HG03139 (cell line): ENCODE measurements around the gene SUGCT.

Source experiments
- ATAC-seq: cut with Tn5 transposase; IDR thresholded peaks from one replicate; pipeline ENCODE4 v1.9.1; 2021; ENCODE audit not compliant: unreplicated experiment

The SUGCT gene

DNA sequence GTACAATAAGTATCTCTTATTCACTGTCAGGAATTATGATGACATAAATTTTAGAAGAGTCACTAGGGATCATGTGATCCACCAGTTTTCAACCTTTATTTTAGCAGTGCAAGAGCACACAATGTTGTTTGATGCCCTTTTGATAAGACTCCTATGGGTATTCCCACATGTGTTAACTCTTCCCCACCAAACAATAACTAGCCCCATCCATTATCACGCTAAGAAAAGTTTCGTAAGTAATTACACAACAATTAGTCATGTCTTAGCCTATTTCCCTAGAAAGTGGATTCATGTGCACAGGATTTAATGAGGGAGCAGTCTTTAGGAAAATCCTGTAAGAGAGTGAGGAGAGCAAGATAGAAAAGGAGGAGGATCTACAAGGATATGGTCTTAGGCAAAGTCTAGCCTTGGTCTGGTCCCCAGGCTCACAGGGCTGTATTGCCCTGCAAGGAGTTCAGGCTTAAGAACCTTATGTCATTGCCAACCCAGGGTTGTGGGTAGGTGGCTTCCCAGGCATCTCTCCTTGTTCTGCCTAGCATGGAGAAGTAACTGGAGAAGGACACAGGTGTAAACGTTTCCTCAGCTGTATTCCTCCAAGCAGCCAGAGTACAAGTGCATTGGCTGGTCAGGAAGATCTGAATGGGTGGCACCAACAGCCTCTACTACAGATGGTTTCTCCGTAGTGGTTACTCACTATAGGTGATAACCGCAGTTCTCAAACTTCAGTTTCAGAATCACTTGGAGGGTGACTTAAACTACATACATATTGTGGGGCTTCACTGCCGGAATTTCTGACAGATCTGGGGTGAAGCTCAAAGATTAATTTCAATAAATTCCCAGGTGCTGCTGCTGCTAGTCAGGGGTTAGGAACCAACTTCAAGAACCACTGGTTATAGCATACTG lies 574.5 kb downstream of the SUGCT start:
- ATAC-seq: no peak

DNA sequence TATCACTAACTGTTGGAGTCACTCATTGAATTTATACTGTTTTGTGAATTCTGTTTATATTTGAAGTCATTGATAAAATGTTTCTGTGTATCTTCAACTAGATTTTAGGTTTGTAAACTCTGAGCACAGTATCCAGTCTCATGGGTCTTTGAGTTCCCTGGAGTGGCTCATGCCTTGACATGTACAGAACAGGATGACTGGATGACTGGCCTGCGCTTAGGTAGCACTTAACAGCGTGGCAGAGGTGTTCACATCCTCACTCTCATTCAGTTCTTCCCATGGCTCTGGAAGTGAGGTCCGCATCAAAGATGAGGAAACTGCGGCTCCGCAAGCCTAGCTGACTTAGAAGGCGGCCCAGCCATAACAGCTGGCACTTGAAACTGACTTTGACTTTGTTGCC lies 576.9 kb downstream of the SUGCT start:
- ATAC-seq: no peak

DNA sequence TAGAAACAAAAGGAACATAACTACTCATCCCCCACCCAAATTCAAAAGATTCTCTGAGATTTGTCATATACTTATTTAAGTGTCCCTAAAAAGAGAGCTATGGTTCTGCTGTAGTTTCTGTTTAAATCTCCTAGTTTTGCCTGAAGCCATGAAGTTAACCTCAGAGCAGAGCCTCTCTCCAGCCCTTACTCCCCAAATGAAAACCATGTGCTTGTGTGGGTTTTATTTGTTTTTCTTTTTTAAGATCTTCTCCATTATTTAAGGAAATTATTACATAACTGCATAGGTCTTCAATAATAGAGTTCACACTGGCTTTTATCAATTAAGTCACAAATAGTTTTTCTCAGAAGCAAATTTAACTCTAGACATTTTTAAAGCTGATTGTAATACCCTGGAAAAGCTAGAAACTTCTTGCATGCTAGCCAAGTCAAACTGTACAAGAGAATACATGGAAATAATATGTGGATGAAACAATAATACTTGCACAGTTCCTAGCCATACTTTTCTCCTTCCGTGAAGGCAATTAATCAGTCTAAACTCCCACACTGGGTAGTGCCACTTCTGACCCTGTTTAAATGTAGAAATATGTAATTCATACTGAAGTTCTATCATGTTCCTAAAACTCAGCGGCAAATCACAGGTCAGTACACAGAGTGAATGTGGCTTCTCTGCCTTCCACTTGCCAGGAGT lies 579.7 kb downstream of the SUGCT start:
- ATAC-seq: no peak

DNA sequence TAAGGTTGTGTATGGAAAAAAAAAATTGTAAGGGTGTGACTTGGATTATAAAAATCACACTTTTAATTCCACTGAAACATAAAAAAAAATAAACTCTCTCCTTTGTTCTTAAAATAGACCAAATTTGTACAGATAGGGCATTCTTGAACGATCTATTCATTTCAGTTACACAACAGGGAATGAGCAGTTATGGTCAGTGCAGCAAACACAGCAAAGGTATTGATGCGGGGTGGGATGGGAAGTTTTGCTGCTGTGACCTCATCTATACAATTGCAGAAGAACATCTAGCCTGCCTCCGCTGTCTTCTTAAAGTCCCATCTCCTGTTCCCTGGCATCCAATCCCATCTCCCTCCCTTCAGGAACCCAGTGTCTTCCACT lies 580.2 kb downstream of the SUGCT start:
- no peak for ATAC-seq

DNA sequence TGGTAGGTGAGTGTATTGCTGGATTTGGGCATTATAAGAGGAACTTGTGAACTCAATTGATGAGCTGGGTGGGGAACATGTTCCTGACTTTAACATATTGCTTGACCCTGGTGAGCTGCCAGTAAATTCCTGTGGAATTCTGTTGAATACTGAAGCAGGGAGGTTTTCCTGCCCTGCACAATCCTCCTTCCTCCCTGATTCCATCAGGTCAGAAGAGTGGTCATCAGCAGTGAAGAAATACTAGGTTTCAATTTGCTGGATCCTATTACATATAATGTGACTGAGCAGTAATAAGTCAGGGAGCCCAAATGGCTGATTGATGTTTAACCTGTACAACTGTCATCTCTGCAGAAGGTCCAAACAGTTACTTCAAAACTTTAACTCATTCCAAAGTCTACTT lies 581.2 kb downstream of the SUGCT start:
- ATAC-seq: no peak

DNA sequence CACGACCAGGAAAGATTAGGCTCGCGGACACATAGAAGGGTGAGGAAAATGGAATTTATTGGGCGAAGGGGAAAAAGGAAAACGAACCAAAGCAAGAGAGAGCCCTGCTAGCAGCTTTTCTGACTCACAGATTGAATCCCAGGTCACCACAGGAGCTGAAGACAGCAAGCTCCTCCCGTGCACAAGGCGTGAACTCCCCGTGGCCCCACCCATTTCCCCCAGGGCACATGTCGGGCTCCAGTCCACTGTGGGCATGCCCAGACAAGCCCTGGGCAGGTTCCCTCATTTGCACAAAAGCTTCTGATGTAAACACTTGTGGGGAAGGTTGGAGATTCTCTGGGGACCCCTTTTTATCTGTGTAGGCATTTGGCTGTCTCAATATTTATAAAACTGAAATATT lies 582.4 kb downstream of the SUGCT start:
- no peak for ATAC-seq

DNA sequence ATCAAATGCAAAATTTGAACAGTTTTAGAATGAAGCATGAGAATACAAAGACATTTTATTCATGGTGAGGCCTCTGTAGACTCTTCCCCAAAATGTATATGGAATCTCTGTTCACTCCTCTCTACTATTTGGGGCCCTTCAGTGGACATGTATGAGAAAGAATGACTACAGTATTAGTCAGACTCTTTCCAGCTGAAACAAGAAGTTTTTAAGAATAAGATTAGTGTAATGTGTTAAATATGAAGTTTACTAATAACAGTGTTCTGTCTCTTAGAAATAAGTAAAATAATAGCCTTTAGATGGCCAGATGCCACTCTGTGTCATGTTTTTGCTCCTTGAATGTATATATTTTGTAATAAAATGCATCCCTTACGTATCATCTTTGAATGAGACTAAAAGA lies 585.6 kb downstream of the SUGCT start:
- ATAC-seq: no peak

DNA sequence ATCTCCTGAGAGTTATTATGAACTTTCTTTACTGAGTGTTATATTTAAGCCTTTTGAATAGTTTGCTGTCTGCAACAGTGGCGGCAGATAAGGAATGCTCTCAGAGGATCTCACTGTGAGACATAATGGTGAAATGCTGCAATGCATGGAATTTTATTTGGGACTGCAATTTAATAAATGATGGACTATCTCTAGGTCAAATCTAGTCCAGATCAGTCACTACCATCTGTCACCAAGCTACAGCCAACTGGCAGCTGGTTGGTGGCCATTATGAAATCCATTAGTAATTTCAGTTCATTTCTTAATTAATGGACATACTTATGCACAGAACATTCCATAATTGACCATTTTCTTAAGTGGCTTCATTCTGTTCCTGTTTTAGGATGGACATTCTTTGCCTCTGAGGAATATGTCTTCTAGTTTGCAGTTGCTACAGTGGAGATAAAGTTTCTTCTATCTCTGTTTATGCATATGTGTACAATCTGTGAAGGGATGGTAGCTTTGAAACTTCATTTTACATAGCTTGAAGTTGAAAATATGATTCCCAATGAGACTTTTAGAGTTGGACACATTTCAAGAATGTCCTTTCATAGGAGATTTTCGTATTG lies 586.6 kb downstream of the SUGCT start:
- no peak for ATAC-seq

DNA sequence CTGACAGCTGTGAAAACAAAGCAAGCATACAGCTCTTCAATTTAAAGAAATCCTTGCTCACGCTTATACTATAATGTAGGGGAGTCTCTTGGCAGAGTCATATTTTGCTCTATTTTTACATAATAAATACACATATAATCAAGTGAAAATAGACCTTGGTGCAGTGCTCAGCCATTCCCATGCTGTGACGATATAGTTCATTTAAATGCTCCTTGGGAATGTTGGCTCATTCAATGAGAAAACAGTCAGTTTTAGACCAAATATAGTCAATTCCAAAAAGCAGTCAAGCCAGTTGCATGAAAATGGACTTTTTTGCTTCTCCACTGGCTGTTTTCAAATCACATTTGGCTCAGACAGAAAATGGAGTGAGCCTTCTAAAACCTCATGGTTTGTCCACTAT lies 587.4 kb downstream of the SUGCT start:
- no peak for ATAC-seq

DNA sequence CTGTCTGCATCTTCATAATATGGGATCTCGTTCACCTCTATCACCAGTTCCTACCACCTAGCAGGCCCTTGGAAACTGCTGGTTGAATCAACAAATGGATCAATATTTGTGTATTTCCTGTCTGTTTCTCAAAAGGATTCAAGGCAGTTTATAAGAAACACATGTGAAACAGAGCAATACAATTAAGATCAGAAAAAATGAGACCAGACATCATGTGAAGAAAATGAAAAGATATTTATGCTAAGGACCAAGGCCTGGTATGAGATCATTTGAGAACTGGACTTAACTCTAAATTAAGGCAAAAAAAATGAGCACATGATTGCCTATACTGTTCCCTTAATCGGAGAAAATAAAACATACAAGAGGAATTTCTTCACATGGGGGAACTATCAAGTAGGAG lies 589.0 kb downstream of the SUGCT start:
- ATAC-seq: no peak

DNA sequence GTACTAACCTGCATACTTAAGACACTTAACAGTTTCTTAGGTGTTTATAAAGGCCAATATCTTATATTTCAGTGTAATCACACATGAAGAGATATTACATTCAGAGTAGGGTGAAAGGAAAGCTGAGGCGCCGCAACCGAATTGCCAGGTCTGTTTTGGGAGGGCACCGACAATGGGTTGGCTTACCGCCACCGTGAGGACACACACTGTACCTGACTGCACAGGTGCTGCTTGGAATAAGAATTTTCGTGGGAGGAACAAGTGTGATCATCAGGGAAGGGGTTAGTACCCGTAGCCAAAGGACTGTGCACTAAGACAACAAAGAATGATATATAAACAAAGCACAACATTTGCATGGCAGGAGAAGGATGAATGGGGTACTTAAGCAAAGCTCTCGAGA lies 591.8 kb downstream of the SUGCT start:
- ATAC-seq: no peak

DNA sequence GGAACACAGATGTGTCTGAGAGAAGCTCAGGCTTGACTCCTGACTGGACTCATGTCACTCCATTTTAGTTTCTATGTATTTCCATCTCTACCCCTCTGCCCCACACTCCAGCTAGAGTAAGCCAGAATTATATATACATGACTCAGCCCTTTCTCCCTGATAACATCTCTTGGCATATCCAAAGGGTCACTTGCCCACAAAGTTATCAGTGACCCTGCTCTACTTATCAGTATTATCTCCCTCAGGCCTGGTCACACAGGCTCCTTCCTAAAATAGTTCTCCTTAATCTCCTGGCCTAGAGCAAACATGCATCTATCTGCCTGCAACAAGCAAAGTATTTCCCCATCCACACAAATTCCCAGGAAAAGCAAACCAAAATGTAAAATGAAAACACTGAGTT lies 598.3 kb downstream of the SUGCT start:
- ATAC-seq: no peak

DNA sequence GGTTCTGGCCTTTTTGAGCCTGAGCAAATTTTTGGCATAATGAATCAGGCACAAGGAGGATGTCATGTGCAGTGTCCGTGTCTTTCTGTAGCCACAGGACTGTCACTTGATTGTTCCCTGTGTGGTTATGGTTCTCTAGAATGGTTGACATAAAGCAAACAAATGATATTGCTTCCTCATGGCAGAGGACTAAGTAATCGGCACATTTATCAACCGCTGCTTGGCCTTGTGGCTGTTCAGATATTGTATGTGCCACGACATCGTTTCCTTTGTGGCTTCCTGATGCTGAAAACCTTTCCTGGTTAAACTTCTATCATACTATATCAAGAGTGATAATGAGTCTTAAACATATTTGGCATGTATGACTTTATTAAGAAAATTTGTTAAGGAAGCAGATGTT lies 598.8 kb downstream of the SUGCT start:
- no peak for ATAC-seq

DNA sequence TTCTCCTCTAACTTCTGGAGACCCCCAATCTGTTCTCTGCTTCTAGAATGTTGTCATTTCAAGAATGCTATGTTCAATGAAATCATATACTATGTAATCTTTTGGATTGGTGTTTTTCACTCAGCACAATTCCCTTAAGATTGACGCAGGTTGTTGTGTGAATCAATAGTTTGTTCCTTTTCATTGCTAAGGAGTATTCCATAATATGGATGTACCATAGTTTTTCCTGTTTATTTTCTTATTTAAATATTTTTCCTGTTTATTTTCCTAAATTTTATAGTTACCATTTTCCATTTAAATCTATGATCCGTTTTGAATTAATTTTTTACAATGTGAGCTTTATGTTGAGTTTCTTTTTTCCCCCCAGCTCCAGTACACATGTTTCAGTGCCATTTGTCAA lies 604.5 kb downstream of the SUGCT start:
- ATAC-seq: no peak

DNA sequence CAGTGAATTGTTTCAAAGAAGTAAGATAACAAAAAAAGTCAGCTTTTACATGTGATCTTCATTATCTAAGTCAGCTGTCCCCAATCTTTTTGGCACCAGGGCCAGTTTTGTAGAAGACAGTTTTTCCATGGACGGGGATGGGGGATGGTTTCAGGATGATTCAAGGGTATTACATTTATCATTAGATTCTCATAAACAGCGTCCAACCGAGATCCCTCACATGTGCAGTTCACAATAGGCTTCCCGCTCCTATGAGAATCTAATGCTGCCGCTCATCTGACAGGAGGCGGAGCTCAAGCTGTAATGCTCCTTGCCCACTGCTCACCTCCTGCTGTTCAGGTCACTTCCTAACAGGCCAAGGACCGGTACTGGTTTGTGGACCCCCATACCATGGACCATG lies 607.5 kb downstream of the SUGCT start:
- no peak for ATAC-seq

DNA sequence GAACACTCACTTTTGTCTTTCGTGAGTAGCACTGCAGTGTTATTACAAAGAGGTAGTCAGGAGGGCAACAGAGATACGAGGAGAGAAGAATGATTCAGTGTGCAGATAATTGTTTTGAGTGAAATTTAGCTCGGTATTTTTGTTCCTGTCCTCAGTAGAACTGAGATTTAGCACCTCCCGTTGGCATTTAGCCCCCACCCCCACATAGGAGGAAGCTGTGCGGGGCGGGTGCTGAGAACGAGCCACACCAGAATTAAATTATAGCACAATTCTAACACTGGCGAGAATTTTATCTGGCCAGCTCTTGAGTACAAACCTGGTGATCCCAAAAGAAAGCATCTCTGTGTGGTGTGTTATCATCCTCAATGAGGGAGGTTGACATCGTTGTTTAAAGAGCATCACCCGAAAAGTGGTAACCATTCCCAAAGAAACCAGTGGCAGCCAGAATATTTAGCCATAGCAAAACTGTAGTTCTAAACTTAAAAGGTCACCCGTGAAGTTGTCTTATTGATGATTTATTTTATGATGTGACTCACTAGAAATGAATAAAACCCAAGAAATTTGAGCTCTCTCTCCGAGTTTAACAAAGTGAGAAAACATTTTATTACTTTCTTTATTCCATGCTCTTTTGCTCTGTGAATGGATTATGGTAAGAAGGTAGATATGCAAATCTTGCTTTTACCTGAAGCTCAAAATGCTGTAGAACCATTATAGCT lies 612.2 kb downstream of the SUGCT start:
- ATAC-seq: no peak

DNA sequence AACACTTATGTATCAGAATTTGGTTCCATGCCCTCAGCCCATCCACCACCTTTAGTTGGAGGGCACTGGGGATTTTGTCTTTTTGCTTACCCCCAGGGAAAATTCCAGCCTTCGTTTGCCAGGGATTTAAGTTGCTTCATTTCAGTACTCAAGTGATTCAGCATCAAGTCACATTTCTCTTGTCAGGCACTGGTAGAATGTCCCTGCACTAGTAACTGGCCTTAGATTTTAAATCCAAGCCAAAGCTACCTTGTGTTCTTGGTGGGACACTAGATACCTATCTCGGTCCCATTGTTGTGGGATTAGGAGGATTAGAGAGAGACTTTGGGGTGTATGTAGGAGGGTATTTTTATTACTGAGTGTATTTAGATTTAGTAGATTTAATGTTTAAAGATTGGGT lies 613.1 kb downstream of the SUGCT start:
- ATAC-seq: no peak

DNA sequence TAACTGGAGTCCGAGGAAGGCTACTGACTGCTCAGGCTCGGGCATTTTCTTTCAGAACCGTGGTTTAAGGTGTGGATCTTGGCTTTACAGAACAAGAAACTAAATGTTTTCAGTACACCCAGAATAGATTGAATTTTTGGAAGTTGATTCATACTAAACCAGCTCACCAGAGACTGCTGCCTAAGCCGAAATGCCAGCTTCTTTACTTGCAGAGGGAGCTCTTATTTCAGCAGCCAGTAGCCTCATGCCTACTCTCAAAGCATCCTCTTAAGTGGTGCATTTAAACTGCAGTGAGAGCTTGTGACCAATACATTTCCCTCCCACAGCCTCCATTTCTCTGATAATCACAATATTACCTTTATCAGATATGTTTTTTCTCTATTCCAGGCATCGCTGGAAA lies 615.1 kb downstream of the SUGCT start:
- ATAC-seq: no peak

DNA sequence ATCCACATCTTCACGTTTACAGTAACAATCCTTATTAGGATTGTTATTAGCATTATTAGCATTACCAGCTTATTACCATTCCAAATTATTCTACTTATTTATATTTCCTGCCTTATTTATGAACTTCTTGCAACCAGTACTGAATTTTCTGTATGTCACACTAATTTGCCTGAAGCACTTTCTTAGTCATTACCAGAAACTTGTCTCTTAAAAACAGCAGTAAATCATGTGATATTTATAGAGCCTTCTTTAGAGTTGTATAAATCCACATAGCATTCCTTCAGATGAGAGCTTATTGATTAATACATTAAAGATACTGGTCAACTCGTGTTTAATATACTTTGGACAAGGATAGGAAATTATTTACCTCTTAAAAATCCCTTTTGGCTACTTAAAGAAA lies 618.6 kb downstream of the SUGCT start:
- ATAC-seq: no peak

DNA sequence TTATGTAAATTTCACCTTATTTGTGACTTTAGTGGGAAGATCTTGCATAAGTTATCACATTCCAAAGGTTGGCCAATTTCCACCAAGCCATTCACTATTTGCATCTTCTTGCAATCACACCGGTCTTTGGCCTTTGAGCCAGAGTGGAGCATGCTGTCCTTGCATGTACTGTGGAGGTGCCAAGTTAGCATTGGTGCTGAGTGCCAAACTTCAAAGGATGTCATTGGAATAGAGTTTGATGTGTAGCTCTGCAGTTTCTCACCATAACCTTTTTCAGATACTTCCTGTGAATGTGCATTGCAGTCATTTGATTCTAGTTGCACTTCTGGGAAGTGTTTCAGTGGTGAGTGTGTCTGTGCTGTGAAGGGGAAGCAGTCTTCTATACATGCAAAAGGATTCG lies 620.6 kb downstream of the SUGCT start:
- ATAC-seq: no peak

DNA sequence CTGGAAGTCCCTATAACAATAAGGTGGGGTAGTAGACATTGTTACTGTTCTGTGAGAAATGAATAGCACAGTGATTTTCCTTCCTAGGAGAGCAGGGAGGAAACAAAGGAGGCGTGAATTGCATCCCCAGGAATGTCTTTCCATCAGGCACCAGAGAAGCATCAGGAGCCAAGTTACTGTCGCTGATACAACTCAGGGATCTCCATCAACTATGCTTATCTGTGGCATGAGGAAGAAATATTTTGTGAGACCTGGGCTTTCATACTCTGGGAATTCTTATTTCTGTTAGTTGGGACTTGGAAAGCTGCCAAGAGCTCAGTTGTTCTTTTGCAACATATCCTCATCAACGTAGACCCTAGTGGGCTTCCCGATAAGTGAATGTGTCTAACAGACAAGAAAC lies 622.3 kb downstream of the SUGCT start:
- ATAC-seq: no peak

DNA sequence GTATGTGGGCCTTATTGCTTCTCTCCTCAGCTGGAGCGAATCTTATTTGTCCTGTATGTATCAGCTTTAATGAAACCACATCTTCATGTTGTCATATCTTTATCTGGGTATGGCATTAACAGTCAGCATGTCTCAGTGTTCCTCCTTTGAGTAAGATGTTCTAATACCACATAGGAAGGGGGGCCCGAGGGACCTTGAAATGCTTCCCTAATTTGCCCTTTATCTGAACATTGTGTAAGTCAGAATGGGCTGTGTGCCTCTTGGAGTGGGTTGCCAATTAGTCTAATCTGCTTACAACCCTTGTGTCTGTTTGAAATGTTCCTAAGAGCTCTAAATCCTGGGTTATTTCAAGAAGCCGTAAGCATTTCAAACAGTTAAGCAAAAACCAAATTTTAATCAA lies 623.8 kb downstream of the SUGCT start:
- no peak for ATAC-seq
